Pons (tissue), 1 donor: ENCODE data around the gene LGSN.
A peak's percentile ranks its signal among the peaks of the same experiment; 100 is the strongest.
"Not testable (repeated sequence)": the region's sequence is repeated elsewhere in the genome, so short reads cannot be mapped to it uniquely, and the experiment has no call there.

Source experiments
- DNase-seq: peaks from one replicate; pipeline ENCODE4 v3.0.0-alpha.2; 2016; ENCODE audit warnings: low spot score

LGSN gene

GRCh38 chr6:63319939-63320338 lies at the start of gene LGSN:
LGSN (minus strand) TSS chr6:63319983; CDS start chr6:63319943, 40 bp downstream.
- no peak for DNase-seq

DNA sequence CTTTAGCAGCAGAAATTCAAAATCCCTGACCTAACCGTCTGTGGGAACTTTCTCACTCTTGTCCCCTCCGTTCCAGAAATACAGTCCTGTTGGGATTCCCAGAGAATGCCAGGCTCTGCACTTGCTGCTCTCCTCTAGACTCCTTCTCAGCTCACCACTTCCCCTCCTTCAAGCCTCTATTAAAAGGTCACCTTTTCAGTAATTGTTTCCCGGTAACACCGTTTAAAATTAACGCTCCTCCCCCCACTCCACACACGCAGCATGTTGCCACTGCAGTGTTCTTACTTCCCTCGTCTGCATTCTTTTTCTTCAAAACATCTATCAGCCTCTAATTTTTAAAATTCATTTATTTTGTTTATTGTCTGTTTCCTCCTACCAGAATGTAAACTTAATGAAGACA lies 48.6 kb upstream of the LGSN start:
- no peak for DNase-seq

GRCh38 chr6:63362500-63363120 lies 42.8 kb upstream of the LGSN start:
- not testable (repeated sequence) for DNase-seq

GRCh38 chr6:63357384-63357783 lies 37.6 kb upstream of the LGSN start:
- not testable (repeated sequence) for DNase-seq

DNA sequence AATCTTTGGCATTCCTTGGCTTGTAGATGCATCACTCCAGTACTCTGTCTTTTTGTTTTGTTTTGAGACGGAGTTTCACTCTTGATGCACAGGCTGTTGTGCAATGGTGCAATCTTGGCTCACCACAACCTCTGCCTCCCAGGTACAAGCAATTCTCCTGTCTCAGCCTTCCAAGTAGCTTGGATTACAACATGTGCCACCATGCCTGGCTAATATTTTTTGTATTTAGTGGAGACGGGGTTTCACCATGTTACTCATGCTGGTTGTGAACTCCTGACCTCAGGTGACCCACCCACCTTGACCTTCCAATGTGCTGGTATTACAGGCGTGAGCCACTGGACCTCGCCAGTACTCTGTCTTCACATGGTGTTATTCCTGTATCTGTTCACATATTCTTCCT lies 35.8 kb upstream of the LGSN start:
- no peak for DNase-seq

GRCh38 chr6:63353286-63353630 lies 33.5 kb upstream of the LGSN start:
- no peak for DNase-seq

- DNase-seq = peak; percentile 81
Observed at GRCh38 chr6:63352544-63353285, 32.9 kb upstream of the LGSN start.

DNA sequence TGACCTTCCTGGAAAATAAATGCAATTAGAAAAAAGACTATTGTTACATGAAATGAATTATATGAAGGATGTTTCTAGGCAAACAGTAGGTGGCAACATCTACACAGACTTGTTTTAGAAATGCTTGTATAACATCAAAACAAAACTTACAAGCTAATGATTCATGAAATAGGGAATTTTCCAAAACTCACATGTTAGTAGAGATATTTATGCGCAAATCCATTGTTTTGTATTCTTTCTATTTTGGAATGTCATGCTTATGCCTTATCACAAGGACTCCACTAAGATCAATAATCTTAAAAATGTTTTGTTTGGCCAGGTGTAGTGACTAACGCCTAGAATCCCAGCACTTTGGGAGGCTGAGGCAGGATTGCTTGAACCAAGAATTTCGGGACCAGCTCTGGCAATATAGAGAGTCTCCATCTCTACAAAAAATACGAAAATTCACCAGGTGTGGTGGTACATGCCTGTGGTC lies 32.3 kb upstream of the LGSN start:
- peak; percentile 72 for DNase-seq

DNA sequence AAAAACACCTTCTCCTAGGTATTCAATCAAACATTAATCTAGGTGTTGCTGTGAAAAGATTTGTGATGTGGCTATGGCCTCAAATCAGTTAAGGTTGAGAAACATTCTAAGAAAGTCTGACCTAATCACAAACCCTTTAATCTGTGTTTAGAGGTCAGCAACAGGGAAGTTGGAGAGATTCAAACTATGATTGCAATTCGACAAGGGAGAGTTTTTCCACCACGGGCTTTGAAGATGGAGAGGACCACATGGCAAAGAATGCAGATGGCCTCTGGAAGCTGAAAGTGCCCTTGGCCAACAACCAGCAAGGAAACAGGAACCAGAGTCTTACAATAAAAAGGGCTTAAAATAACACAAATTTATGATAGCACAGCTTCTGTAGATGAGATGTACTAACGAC lies 29.6 kb upstream of the LGSN start:
- DNase-seq = no peak

- DNase-seq = no peak
Observed at GRCh38 chr6:63348836-63349235, 29.1 kb upstream of the LGSN start.

GRCh38 chr6:63347599-63347998 lies 27.8 kb upstream of the LGSN start:
- no peak for DNase-seq

DNA sequence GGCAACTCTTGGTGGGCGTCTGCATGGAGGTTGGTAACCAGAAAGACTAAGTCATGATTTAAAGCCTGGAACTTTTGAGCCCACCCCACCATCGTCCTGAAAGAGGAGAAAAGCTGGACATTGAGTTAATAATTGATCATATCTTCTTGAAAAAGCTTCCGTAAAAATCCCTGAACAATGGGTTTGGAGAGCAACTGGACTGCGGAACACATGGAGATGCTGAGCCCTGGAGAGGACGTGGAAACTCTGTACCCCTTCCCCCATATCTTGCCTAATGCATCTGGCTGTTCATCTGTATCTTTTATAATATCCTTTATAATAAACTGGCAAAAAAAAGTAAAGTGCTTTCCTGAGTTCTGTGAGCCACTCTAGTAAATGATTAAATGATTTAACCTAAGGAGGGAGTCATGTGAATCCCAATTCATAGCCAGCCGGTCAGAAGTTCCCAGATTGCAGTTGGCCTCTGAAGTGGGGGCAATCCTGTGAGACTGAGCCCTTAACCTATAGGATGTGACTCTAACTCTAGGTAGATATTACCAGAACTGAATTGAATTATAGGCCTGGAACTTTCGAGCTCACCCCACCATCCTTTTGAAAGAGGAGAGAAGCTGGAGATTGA lies 26.5 kb upstream of the LGSN start:
- no peak for DNase-seq

- no peak for DNase-seq
Observed at GRCh38 chr6:63340351-63340750, 20.6 kb upstream of the LGSN start.

DNA sequence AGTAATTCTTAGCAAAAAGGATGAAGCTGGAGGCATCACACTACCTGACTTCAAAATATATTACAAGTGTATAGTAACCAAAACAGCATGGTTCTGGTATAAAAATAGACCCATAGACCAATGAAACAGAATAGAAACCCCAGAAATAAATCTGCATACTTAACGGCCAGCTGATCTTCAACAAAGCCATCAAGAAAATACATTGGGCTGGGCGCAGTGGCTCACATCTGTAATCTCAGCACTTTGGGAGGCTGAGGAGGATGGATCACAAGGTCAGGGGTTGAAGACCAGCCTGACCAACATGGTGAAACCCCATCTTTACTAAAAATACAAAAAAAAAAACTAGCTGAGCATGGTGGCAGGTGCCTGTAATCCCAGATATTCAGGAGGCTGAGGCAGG lies 14.9 kb upstream of the LGSN start:
- DNase-seq = not testable (repeated sequence)

GRCh38 chr6:63333440-63333839 lies 13.7 kb upstream of the LGSN start:
- DNase-seq = no peak

- DNase-seq = not testable (repeated sequence)
Observed at GRCh38 chr6:63326630-63327029, 6.8 kb upstream of the LGSN start.

- DNase-seq = no peak
Observed at GRCh38 chr6:63322981-63323380, 3.2 kb upstream of the LGSN start.

GRCh38 chr6:63321821-63322220 lies 2.0 kb upstream of the LGSN start:
- DNase-seq = no peak

GRCh38 chr6:63317641-63318040 lies 2.1 kb downstream of the LGSN start:
- DNase-seq = no peak

DNA sequence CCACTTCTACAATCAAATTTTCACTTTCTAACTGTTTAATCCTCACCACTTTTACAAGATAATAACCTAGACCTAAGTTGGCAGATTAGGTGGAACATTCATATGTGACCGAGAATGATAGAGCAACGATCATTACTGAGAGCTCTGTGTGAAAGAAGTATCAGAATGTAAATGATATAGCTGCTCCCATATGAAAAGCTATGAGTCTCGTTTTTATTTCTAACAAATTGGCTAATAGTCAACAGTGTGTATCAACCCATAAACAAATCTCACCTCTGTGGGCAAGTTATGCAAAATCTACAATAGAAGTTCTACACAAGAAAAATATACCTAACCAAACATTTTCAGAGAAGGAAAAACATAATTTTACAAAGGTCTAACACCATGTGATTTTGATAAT lies 3.7 kb downstream of the LGSN start:
- no peak for DNase-seq

DNA sequence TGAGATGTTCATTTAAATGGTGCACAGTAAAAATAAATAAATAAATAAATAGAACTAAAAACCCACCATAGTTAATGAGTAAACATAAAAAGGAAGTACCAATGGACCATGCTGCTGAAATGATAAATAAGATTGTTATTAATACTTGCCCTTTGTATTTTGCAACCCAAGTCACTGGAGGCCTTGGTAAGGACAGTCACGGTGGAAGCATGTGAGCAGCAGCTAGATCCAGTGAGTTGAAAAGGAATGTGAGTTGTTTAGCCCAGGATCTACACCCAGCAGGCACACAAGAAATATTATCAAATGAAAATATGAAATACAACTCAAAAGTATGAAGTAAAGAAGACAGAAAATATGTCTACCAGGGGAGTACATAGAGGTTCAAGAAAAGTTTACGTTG lies 6.7 kb downstream of the LGSN start:
- no peak for DNase-seq

GRCh38 chr6:63307581-63308246 lies 12.1 kb downstream of the LGSN start:
- DNase-seq = peak; percentile 46

- no peak for DNase-seq
Observed at GRCh38 chr6:63306420-63306819, 13.4 kb downstream of the LGSN start.
